Gastroesophageal sphincter (tissue), 4 donors: ENCODE measurements around the gene WDR3. TPM values are rescaled to one million over a fixed set of nuclear protein-coding genes. Genes with fewer than 3 reads are reported as not detected.

ENCODE experiments used
- ATAC-seq: fragments of 150-250 bp; one replicate; pipeline ENCODE4 v1.9.1; 2016; ENCODE audit warnings: mild to moderate bottlenecking, moderate library complexity
- H3K27ac ChIP-seq, 4 donors: fragments of 200-600 bp; sonication (generic) in 3 of 4; 1 replicate in 3 of 4; 2 replicates in 1 of 4; pipeline ENCODE4 v1.5.1; 2016 to 2019
- H3K27me3 ChIP-seq: fragments of 200-600 bp; sonication (generic); one replicate; pipeline ENCODE4 v1.5.1; 2019
- H3K36me3 ChIP-seq, 2 donors: fragments of 200-600 bp; sonication (generic); one replicate each; pipeline ENCODE4 v1.5.1; 2019; ENCODE audit warnings: control low read depth in 1 of 2
- H3K4me1 ChIP-seq, 3 donors: fragments of 200-600 bp; sonication (generic); 1 replicate in 2 of 3; 2 replicates in 1 of 3; pipeline ENCODE4 v1.5.1; 2016 to 2019; ENCODE audit warnings: control low read depth in 2 of 3
- H3K4me3 ChIP-seq, 2 donors: fragments of 200-600 bp; sonication (generic); one replicate each; pipeline ENCODE4 v1.5.1; 2019; ENCODE audit warnings: mild to moderate bottlenecking in 1 of 2, moderate library complexity in 1 of 2
- H3K9me3 ChIP-seq, 3 donors: fragments of 200-600 bp; sonication (generic); one replicate each; pipeline ENCODE4 v1.5.1; 2017 to 2019; ENCODE audit warnings: control low read depth in 2 of 3
- CTCF ChIP-seq, 4 experiments: fragments of 200-600 bp in 2 of 4; fragments of 450-650 bp in 2 of 4; sonication (generic) in 1 of 4; IDR thresholded peaks; one replicate each; pipeline ENCODE4 v1.5.1; 2017 to 2019; ENCODE audit warnings: antibody characterized with exemption in 4 of 4, mild to moderate bottlenecking in 2 of 4, moderate library complexity in 2 of 4
- EP300 ChIP-seq: sonication (generic); formaldehyde crosslinking; IDR thresholded peaks from one replicate; pipeline ENCODE4 v1.6.1; 2017; ENCODE audit warnings: antibody characterized with exemption, mild to moderate bottlenecking
- POLR2A ChIP-seq, 2 donors: fragments of 450-650 bp; IDR thresholded peaks; one replicate each; pipeline ENCODE4 v1.6.1; 2017; ENCODE audit warnings: antibody characterized with exemption in 2 of 2, mild to moderate bottlenecking in 2 of 2, moderate library complexity in 1 of 2
- POLR2AphosphoS5 ChIP-seq: sonication (generic); formaldehyde crosslinking; IDR thresholded peaks from one replicate; pipeline ENCODE4 v1.6.1; 2017; ENCODE audit warnings: antibody characterized with exemption
- WGBS, 2 donors: methylation state at CpG; one replicate each; pipeline ENCODE4 v1.1.5; 2018; ENCODE audit warnings: low coverage in 1 of 2; 5-methylcytosine and 5-hydroxymethylcytosine counted together
- total RNA-seq, 4 donors: library from RNA; depleted of rRNA; stranded (reverse); fragments of >200 nt; gene quantifications; one replicate each; pipeline ENCODE4 v1.1.0, GENCODE V29; 2016

WDR3 gene
- 10 to 100 TPM in 3 of 4 donors, 1 to 10 TPM in 1; 6.9 to 15.9 (median 11.7) TPM for total RNA-seq

DNA sequence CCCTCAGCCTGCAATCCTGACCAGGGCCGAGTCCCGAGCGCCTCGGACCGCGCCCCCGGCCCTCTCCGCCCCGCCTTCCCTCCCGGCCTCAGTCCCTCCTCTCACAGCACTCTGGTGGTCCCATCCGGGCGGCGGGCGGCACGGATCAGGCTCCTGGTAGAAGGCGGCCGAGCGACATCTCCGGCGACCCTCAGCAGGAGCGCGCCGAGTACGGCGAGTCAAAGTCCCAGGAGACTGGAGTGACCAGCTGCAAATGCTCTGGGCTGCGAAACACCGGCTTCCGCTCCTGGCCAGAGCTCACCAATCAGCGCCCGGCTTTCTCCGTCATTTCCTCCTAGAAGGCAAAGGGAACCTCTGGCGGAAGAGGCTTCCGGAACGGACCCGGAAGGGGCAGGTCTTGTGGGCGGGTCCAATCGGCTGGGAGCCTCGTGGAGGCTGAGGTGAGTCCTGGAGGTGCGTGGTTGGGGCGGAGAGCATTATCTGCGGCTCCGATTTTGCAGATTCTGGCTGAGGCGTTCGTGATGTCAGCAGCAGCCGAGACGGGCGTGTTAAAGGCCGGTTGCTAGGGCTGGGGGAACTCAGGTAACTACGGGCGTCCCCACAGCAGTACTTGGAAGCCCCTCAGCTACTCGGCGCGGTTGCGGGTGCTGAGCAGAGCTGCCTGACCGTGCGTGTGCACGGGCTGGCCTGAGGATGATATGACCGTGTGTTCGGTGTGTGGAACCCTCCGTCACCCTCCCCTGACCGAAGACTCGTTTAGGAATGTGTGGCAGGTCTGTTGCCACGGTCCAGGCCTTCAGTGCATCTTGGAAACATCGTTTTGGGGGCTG is at the start of gene WDR3, which contains the start of gene GDAP2:
Gene WDR3, plus strand, starts transcription at position 397 of the 830 bp plus-strand sequence. CDS start 3,581 bp downstream, outside the sequence.
Gene GDAP2, minus strand, starts transcription at position 279 of the 830 bp plus-strand sequence. CDS start 9,264 bp downstream, outside the sequence.
- peak; percentile 99 for ATAC-seq
- 0% methylated on average over 7 of the region's 64 CpGs; no CpG with 5 or more reads in 1 of the 2 donors for WGBS, 2 donors
- H3K27me3 ChIP-seq: no peaks in the 10 kb centered on the region
- TF ChIP-seq POLR2AphosphoS5 (peak; percentile 64), EP300 (no peak), POLR2A (IDR thresholded peaks at IDR 0.05) (peak; percentile 44 to 49), CTCF (IDR thresholded peaks at IDR 0.05) (no peak)
- peak within 1 kb of the TSS; percentile 62 to 75 for H3K4me3 ChIP-seq
- peaks cover 8 to 47% (median 17%) of the 10 kb centered on the region in 3 donors for H3K4me1 ChIP-seq
- no peaks in the 10 kb centered on the region for H3K9me3 ChIP-seq
- H3K36me3 ChIP-seq: peaks cover 0 to 11% of the 10 kb centered on the region in 2 donors
- H3K27ac ChIP-seq: peak within 1 kb of the TSS; percentile 62 to 92 (median 84)

- no peaks in the 10 kb centered on the region for H3K4me1 ChIP-seq
- no peak for ATAC-seq
- H3K27ac ChIP-seq: no peak overlapping the region
- no peaks in the 10 kb centered on the region for H3K9me3 ChIP-seq
- no peaks in the 10 kb centered on the region for H3K27me3 ChIP-seq
- 87 to 100% methylated on average over 1 of the region's 1 CpG for WGBS, 2 donors
- no peak for TF ChIP-seq POLR2A (IDR thresholded peaks at IDR 0.05)
- TF ChIP-seq EP300: no peak
- TF ChIP-seq POLR2AphosphoS5: no peak
- no peak for TF ChIP-seq CTCF (IDR thresholded peaks at IDR 0.05)
- H3K36me3 ChIP-seq: peaks cover 4 to 72% of the 10 kb centered on the region in 2 donors
- H3K4me3 ChIP-seq: no peak overlapping the region
Observed at GRCh38 chr1:117883616-117884015, 45.9 kb upstream of the WDR3 start.

- TF ChIP-seq CTCF (IDR thresholded peaks at IDR 0.05) (no peak), EP300 (no peak), POLR2A (IDR thresholded peaks at IDR 0.05) (no peak), POLR2AphosphoS5 (no peak)
- Histone ChIP-seq H3K9me3 (no peaks in the 10 kb centered on the region), H3K36me3 (peaks cover 0 to 48% of the 10 kb centered on the region in 2 donors), H3K4me1 (no peaks in the 10 kb centered on the region), H3K27ac (no peak overlapping the region), H3K27me3 (no peaks in the 10 kb centered on the region), H3K4me3 (no peak overlapping the region)
- ATAC-seq: no peak
- 63 to 82% methylated on average over 2 of the region's 2 CpGs for WGBS, 2 donors
Observed at GRCh38 chr1:117886101-117886795, 43.3 kb upstream of the WDR3 start.

- no peak overlapping the region for H3K4me3 ChIP-seq
- WGBS, 2 donors: 89 to 90% methylated on average over 1 to 2 of the region's 2 CpGs
- H3K27me3 ChIP-seq: no peaks in the 10 kb centered on the region
- no peaks in the 10 kb centered on the region for H3K9me3 ChIP-seq
- no peak overlapping the region for H3K27ac ChIP-seq
- no peak for TF ChIP-seq CTCF (IDR thresholded peaks at IDR 0.05)
- TF ChIP-seq POLR2A (IDR thresholded peaks at IDR 0.05): no peak
- no peak for TF ChIP-seq EP300
- no peak for TF ChIP-seq POLR2AphosphoS5
- peaks cover 0 to 25% of the 10 kb centered on the region in 2 donors for H3K36me3 ChIP-seq
- no peak for ATAC-seq
- no peaks in the 10 kb centered on the region for H3K4me1 ChIP-seq
Observed at GRCh38 chr1:117890452-117890851, 39.1 kb upstream of the WDR3 start.
